ENCODE data around the gene TRPC4AP. TPM values are rescaled to one million over a fixed set of nuclear protein-coding genes. Genes with fewer than 3 reads are reported as not detected.
A peak's percentile ranks its signal among the peaks of the same experiment; 100 is the strongest.

Gene TRPC4AP, protein sequence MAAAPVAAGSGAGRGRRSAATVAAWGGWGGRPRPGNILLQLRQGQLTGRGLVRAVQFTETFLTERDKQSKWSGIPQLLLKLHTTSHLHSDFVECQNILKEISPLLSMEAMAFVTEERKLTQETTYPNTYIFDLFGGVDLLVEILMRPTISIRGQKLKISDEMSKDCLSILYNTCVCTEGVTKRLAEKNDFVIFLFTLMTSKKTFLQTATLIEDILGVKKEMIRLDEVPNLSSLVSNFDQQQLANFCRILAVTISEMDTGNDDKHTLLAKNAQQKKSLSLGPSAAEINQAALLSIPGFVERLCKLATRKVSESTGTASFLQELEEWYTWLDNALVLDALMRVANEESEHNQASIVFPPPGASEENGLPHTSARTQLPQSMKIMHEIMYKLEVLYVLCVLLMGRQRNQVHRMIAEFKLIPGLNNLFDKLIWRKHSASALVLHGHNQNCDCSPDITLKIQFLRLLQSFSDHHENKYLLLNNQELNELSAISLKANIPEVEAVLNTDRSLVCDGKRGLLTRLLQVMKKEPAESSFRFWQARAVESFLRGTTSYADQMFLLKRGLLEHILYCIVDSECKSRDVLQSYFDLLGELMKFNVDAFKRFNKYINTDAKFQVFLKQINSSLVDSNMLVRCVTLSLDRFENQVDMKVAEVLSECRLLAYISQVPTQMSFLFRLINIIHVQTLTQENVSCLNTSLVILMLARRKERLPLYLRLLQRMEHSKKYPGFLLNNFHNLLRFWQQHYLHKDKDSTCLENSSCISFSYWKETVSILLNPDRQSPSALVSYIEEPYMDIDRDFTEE
- polyA plus RNA-seq (2011; rRNA removed) (55.3 and 64.6 TPM in 2 replicates), polyA plus RNA-seq (2017; fragmentation: RNase III; extraction: RNeasy Plus Mini Kit Qiagen cat#74134 plus additional on column Dnase treatment) (49.5 to 51.4 TPM (median 50.7 TPM) in 3 replicates), polyA minus RNA-seq (2011; rRNA and poly(A)+ RNA removed) (70.9 and 76.2 TPM in 2 replicates)
- 51.8 and 65.8 TPM in 2 replicates for polyA plus RNA-seq (2012; cell fraction: cytosol; rRNA removed)
- polyA plus RNA-seq (2012; cell fraction: nucleus; rRNA removed): 118 and 120 TPM in 2 replicates

DNA sequence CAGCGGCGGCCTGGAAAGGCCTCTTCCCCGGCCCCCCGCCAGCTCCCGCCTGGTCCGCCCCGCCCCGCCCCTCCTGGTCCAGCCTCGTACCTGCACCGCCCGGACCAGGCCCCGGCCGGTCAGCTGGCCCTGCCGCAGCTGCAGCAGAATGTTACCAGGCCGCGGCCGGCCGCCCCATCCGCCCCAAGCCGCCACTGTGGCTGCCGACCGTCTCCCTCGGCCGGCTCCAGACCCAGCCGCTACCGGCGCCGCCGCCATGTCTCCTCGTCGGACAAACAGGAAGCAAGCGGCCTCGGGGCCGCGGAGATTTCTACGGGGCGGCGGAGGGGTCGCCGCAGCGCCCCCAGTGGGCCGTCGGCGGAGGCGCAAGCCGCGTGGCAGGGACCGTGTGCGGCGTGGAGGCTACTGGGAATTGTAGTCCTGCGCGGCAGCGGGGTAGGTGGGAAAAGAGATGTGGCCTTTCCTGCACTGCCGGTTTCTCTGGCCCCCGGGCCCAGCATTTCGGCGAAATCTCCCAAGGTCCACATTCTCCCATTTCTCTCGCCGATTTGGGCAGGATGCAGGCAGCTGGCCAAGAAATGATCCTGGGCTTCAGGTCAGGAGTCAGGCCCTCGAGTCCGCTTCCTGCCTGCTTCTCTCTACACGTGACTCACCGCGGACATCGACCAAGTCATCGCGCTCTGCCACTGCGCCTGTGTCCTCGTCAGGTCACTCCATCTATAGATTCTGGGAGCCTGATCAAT lies at the start of gene TRPC4AP:
Gene TRPC4AP (minus strand): TSS at position 284 of the 743 bp plus-strand sequence. CDS start 26 bp downstream, at position 258.
- Histone ChIP-seq H3K4me3 (peak within 1 kb of the TSS; percentile 61), H3K4me2 (peak within 1 kb of the TSS; percentile 88), H3K4me1 (peaks cover 27% of the 10 kb centered on the region), H3K27ac (peak within 1 kb of the TSS; percentile 93 to 94), H3K9me3 (no peaks in the 10 kb centered on the region)
- WGBS (ENCODE audit: missing lambda C conversion rate): 3% methylated on average over 27 of the region's 69 CpGs
- peak; percentile 94 to 95 for ATAC-seq
- no peak for FAIRE-seq
- CTCF ChIA-PET: interaction anchor here (0.8 to 11.0 kb wide), 20 partner anchors 9 to 523 kb away, joined by 3 to 194 read pairs (median 4); partner anchors contain the start of genes GGT7 and SPAG4
- POLR2A ChIA-PET: interaction anchor here (0.7 to 0.9 kb wide), 4 partner anchors 10 to 217 kb away, joined by 3 to 5 read pairs (median 4); no protein-coding TSS in a partner anchor
- DNase-seq (ENCODE audit: low read depth in 1 of 2, low spot score in 1 of 2): peak; percentile 69 to 91
- TF ChIP-seq, protein P1, sequence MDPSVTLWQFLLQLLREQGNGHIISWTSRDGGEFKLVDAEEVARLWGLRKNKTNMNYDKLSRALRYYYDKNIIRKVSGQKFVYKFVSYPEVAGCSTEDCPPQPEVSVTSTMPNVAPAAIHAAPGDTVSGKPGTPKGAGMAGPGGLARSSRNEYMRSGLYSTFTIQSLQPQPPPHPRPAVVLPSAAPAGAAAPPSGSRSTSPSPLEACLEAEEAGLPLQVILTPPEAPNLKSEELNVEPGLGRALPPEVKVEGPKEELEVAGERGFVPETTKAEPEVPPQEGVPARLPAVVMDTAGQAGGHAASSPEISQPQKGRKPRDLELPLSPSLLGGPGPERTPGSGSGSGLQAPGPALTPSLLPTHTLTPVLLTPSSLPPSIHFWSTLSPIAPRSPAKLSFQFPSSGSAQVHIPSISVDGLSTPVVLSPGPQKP (IDR thresholded peaks at IDR 0.05; ENCODE audit: low read depth, low read length): no peak
- TF ChIP-seq FOSB (CRISPR knock-in tag; IDR thresholded peaks at IDR 0.05) (no peak), RCOR1 (IDR thresholded peaks at IDR 0.05; ENCODE audit: low read depth, low read length) (no peak), NFE2L2 (conservative IDR thresholded peaks at IDR 0.05; ENCODE audit: low read length) (no peak), TP53 (CRISPR knock-in tag; IDR thresholded peaks at IDR 0.05) (no peak; the same call in 1 of the 2 replicates), HDAC2 (IDR thresholded peaks at IDR 0.05) (no peak; the same call in 1 of the 2 replicates), MYC (IDR thresholded peaks at IDR 0.05; ENCODE audit: borderline replicate concordance, low read length) (peak; percentile 100), RFX5 (IDR thresholded peaks at IDR 0.05) (no peak), RNF2 (IDR thresholded peaks at IDR 0.05; ENCODE audit: borderline replicate concordance, low read depth) (no peak; the same call in 1 of the 2 replicates), PHF8 (IDR thresholded peaks at IDR 0.05; ENCODE audit: borderline replicate concordance, low read depth) (peak; percentile 83), HOXB13 (CRISPR knock-in tag; IDR thresholded peaks at IDR 0.05; ENCODE audit: low read depth) (peak; percentile 92; the same call in 1 of the 2 replicates), SREBF2 (IDR thresholded peaks at IDR 0.05) (no peak), NPAS2 (CRISPR knock-in tag; IDR thresholded peaks at IDR 0.05; ENCODE audit: borderline replicate concordance) (peak; percentile 59; the same call in 1 of the 2 replicates), ZNF302 (CRISPR knock-in tag; IDR thresholded peaks at IDR 0.05) (0 out of 2 replicates have a peak, but pooled peaks have one; percentile 46), EP300 (IDR thresholded peaks at IDR 0.05) (no peak), GATA3 (IDR thresholded peaks at IDR 0.05; ENCODE audit: borderline replicate concordance) (no peak), EHMT2 (IDR thresholded peaks at IDR 0.05; ENCODE audit: low read depth) (no peak), CEBPB (IDR thresholded peaks at IDR 0.05) (no peak), FOSL2 (IDR thresholded peaks at IDR 0.05) (no peak), FOSL2 (CRISPR knock-in tag; IDR thresholded peaks at IDR 0.05) (peak; percentile 68), CBX8 (IDR thresholded peaks at IDR 0.05) (no peak), POLR2AphosphoS2 (conservative IDR thresholded peaks at IDR 0.05; ENCODE audit: low read length) (no peak), CHD4 (IDR thresholded peaks at IDR 0.05; ENCODE audit: borderline replicate concordance) (no peak), FOXS1 (CRISPR knock-in tag; IDR thresholded peaks at IDR 0.05) (no peak), MAFK (IDR thresholded peaks at IDR 0.05; ENCODE audit: partially characterized antibody) (no peak), KDM1A (IDR thresholded peaks at IDR 0.05; ENCODE audit: low read depth) (no peak), HOXB5 (CRISPR knock-in tag; IDR thresholded peaks at IDR 0.05) (peak; percentile 76; the same call in 1 of the 2 replicates), NR3C1 (IDR thresholded peaks at IDR 0.05) (no peak), JUN (IDR thresholded peaks at IDR 0.05) (peak; percentile 73 to 96; a peak in 4 of 5 replicates)
- TF ChIP-seq, protein P2, sequence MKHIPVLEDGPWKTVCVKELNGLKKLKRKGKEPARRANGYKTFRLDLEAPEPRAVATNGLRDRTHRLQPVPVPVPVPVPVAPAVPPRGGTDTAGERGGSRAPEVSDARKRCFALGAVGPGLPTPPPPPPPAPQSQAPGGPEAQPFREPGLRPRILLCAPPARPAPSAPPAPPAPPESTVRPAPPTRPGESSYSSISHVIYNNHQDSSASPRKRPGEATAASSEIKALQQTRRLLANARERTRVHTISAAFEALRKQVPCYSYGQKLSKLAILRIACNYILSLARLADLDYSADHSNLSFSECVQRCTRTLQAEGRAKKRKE (CRISPR knock-in tag; IDR thresholded peaks at IDR 0.05; ENCODE audit: low read depth): peak; percentile 69; the same call in 1 of the 2 replicates
- TF ChIP-seq, protein P3, sequence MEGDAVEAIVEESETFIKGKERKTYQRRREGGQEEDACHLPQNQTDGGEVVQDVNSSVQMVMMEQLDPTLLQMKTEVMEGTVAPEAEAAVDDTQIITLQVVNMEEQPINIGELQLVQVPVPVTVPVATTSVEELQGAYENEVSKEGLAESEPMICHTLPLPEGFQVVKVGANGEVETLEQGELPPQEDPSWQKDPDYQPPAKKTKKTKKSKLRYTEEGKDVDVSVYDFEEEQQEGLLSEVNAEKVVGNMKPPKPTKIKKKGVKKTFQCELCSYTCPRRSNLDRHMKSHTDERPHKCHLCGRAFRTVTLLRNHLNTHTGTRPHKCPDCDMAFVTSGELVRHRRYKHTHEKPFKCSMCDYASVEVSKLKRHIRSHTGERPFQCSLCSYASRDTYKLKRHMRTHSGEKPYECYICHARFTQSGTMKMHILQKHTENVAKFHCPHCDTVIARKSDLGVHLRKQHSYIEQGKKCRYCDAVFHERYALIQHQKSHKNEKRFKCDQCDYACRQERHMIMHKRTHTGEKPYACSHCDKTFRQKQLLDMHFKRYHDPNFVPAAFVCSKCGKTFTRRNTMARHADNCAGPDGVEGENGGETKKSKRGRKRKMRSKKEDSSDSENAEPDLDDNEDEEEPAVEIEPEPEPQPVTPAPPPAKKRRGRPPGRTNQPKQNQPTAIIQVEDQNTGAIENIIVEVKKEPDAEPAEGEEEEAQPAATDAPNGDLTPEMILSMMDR (IDR thresholded peaks at IDR 0.05): peak; percentile 89
- TF ChIP-seq, protein P4, sequence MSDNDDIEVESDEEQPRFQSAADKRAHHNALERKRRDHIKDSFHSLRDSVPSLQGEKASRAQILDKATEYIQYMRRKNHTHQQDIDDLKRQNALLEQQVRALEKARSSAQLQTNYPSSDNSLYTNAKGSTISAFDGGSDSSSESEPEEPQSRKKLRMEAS (IDR thresholded peaks at IDR 0.05): peak; percentile 98
- TF ChIP-seq, protein P5, sequence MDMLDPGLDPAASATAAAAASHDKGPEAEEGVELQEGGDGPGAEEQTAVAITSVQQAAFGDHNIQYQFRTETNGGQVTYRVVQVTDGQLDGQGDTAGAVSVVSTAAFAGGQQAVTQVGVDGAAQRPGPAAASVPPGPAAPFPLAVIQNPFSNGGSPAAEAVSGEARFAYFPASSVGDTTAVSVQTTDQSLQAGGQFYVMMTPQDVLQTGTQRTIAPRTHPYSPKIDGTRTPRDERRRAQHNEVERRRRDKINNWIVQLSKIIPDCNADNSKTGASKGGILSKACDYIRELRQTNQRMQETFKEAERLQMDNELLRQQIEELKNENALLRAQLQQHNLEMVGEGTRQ (IDR thresholded peaks at IDR 0.05): peak; percentile 86
